ENCODE measurements around the gene PKHD1.

PKHD1 gene

GRCh38 chr6:52089758-52090348 lies 2.4 kb upstream of the PKHD1 start:
- no peak overlapping the region for H3K4me3 ChIP-seq (replicated peaks; ENCODE audit: low read depth, low read length)
- no peak for DNase-seq (ENCODE audit: extremely low read depth, low read depth)
- no peak for TF ChIP-seq CTCF (IDR thresholded peaks at IDR 0.05; ENCODE audit: low read depth, low read length, missing control alignments)

- no peak for DNase-seq (ENCODE audit: extremely low read depth, low read depth)
- TF ChIP-seq CTCF (IDR thresholded peaks at IDR 0.05; ENCODE audit: low read depth, low read length, missing control alignments) = no peak
- no peak overlapping the region for H3K4me3 ChIP-seq (replicated peaks; ENCODE audit: low read depth, low read length)
Measured at GRCh38 chr6:52086741-52087140, 672 bp downstream of the PKHD1 start.

GRCh38 chr6:52081237-52081636 lies 6.2 kb downstream of the PKHD1 start:
- no peak for DNase-seq (ENCODE audit: extremely low read depth, low read depth)
- no peak overlapping the region for H3K4me3 ChIP-seq (replicated peaks; ENCODE audit: low read depth, low read length)
- no peak for TF ChIP-seq CTCF (IDR thresholded peaks at IDR 0.05; ENCODE audit: low read depth, low read length, missing control alignments)

- no peak for DNase-seq (ENCODE audit: extremely low read depth, low read depth)
- TF ChIP-seq CTCF (IDR thresholded peaks at IDR 0.05; ENCODE audit: low read depth, low read length, missing control alignments) = no peak
- H3K4me3 ChIP-seq (replicated peaks; ENCODE audit: low read depth, low read length) = no peak overlapping the region
Measured at GRCh38 chr6:52077961-52078625, 9.3 kb downstream of the PKHD1 start.

GRCh38 chr6:52077180-52077884 lies 10.1 kb downstream of the PKHD1 start:
- no peak overlapping the region for H3K4me3 ChIP-seq (replicated peaks; ENCODE audit: low read depth, low read length)
- no peak for TF ChIP-seq CTCF (IDR thresholded peaks at IDR 0.05; ENCODE audit: low read depth, low read length, missing control alignments)
- no peak for DNase-seq (ENCODE audit: extremely low read depth, low read depth)

GRCh38 chr6:52076791-52077179 lies 10.6 kb downstream of the PKHD1 start:
- no peak for DNase-seq (ENCODE audit: extremely low read depth, low read depth)
- no peak overlapping the region for H3K4me3 ChIP-seq (replicated peaks; ENCODE audit: low read depth, low read length)
- no peak for TF ChIP-seq CTCF (IDR thresholded peaks at IDR 0.05; ENCODE audit: low read depth, low read length, missing control alignments)

Data from HFF-Myc (cell line).